ENCODE measurements around the gene OR2G6.
"Not testable (repeated sequence)": the region's sequence is repeated elsewhere in the genome, so short reads cannot be mapped to it uniquely, and the experiment has no call there.

- not testable (repeated sequence) for TF ChIP-seq CTCF, POLR2A (IDR thresholded peaks at IDR 0.05)
Observed at GRCh38 chr1:248496661-248497060, 11.2 kb upstream of the OR2G6 start.

All from body of pancreas (tissue), 4 donors.